ENCODE results near the gene MCUB. TPM values are rescaled to one million over a fixed set of nuclear protein-coding genes. Genes with fewer than 3 reads are reported as not detected.
"Not testable (repeated sequence)": the region's sequence is repeated elsewhere in the genome, so short reads cannot be mapped to it uniquely, and the experiment has no call there.

The MCUB gene
- total and polyA plus RNA-seq, 5 donors from 2014 or later = 96.3 to 208 (median 191) TPM

DNA sequence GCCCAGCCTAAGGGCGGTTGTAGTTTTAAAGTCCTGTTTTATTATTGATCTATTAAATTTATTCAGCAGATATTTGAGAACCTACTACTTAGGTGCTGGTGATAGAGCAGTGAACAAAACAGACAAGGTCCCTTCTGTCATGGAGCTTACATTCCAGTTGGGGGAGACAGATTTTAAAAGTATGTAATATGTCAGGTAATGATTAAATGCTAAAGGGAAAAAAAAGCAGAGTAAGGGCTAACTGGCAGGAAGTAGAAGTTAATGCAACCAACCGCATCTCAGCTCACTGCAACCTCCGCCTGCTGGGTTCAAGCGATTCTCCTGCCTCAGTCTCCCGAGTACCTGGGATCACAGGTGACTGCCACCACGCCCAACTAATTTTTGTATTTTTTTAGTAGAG, 7.8 kb upstream of the MCUB start:
- Histone ChIP-seq H3K27ac (ENCODE audit: insufficient read depth, low read length, poor library complexity, severe bottlenecking) (no peak overlapping the region), H3K36me3 (ENCODE audit: control insufficient read depth, insufficient read depth, low read length) (no peaks in the 10 kb centered on the region), H3K27me3 (ENCODE audit: control insufficient read depth, insufficient read depth, low read length) (no peaks in the 10 kb centered on the region), H3K9me3 (ENCODE audit: control insufficient read depth in 2 of 2, low read length in 2 of 2) (no peaks in the 10 kb centered on the region), H3K4me1 (ENCODE audit: control insufficient read depth, insufficient read depth, low read length, poor library complexity, severe bottlenecking) (no peaks in the 10 kb centered on the region), H3K4me3 (ENCODE audit: low read depth, low read length) (no peak overlapping the region)
- DNase-seq (peak in 1 of 3 donors; percentile 13), ATAC-seq (ENCODE audit: low read depth in 2 of 2) (no peak)
- H3K36me3 Mint-ChIP-seq = peaks cover 13% of the 10 kb centered on the region
- H3K4me3 Mint-ChIP-seq = no peak overlapping the region
- peaks cover 0 to 2% (median 0%) of the 10 kb centered on the region in 7 donors for H3K9me3 Mint-ChIP-seq
- peak overlapping the region in 1 of 3 donors; percentile 43 for H3K27ac Mint-ChIP-seq
- peaks cover 22 to 47% (median 33%) of the 10 kb centered on the region in 4 donors for H3K4me1 Mint-ChIP-seq
- no peaks in the 10 kb centered on the region for H3K27me3 Mint-ChIP-seq

- no peaks in the 10 kb centered on the region for H3K4me1 ChIP-seq (ENCODE audit: control insufficient read depth, insufficient read depth, low read length, poor library complexity, severe bottlenecking)
- Mint-ChIP-seq H3K4me1 (peaks cover 18 to 40% (median 29%) of the 10 kb centered on the region in 4 donors), H3K4me3 (no peak overlapping the region), H3K36me3 (peaks cover 13% of the 10 kb centered on the region), H3K27me3 (no peaks in the 10 kb centered on the region), H3K27ac (peak overlapping the region in 2 of 3 donors; percentile 1 to 16), H3K9me3 (peaks cover 0 to 2% (median 0%) of the 10 kb centered on the region in 7 donors)
- H3K36me3 ChIP-seq (ENCODE audit: control insufficient read depth, insufficient read depth, low read length) = no peaks in the 10 kb centered on the region
- no peak overlapping the region for H3K27ac ChIP-seq (ENCODE audit: insufficient read depth, low read length, poor library complexity, severe bottlenecking)
- DNase-seq (no peak), ATAC-seq (ENCODE audit: low read depth in 2 of 2) (no peak)
- H3K4me3 ChIP-seq (ENCODE audit: low read depth, low read length) = no peak overlapping the region
- H3K27me3 ChIP-seq (ENCODE audit: control insufficient read depth, insufficient read depth, low read length) = no peaks in the 10 kb centered on the region
- H3K9me3 ChIP-seq (ENCODE audit: control insufficient read depth in 2 of 2, low read length in 2 of 2) = no peaks in the 10 kb centered on the region
Observed at GRCh38 chr4:109553130-109553529, 6.9 kb upstream of the MCUB start.

- Histone ChIP-seq H3K9me3 (ENCODE audit: control insufficient read depth in 2 of 2, low read length in 2 of 2) (no peaks in the 10 kb centered on the region), H3K4me1 (ENCODE audit: control insufficient read depth, insufficient read depth, low read length, poor library complexity, severe bottlenecking) (peaks cover 11% of the 10 kb centered on the region), H3K36me3 (ENCODE audit: control insufficient read depth, insufficient read depth, low read length) (no peaks in the 10 kb centered on the region), H3K27me3 (ENCODE audit: control insufficient read depth, insufficient read depth, low read length) (no peaks in the 10 kb centered on the region), H3K27ac (ENCODE audit: insufficient read depth, low read length, poor library complexity, severe bottlenecking) (no peak overlapping the region), H3K4me3 (ENCODE audit: low read depth, low read length) (no peak overlapping the region)
- Mint-ChIP-seq H3K27me3 (no peaks in the 10 kb centered on the region), H3K27ac (peak overlapping the region in 1 of 3 donors; percentile 39), H3K9me3 (peaks cover 0 to 2% (median 0%) of the 10 kb centered on the region in 7 donors), H3K4me3 (no peak overlapping the region), H3K36me3 (peaks cover 10% of the 10 kb centered on the region), H3K4me1 (peaks cover 9 to 39% (median 26%) of the 10 kb centered on the region in 4 donors)
- no peak for DNase-seq
- no peak for ATAC-seq (ENCODE audit: low read depth in 2 of 2)
Observed at GRCh38 chr4:109554971-109555370, 5.1 kb upstream of the MCUB start.

- Mint-ChIP-seq H3K27ac (no peak overlapping the region), H3K4me3 (peak overlapping the region in 1 of 4 donors; percentile 6), H3K9me3 (peaks cover 0 to 2% (median 0%) of the 10 kb centered on the region in 7 donors), H3K4me1 (peaks cover 11 to 53% (median 33%) of the 10 kb centered on the region in 4 donors), H3K36me3 (peaks cover 16% of the 10 kb centered on the region), H3K27me3 (no peaks in the 10 kb centered on the region)
- H3K4me3 ChIP-seq (ENCODE audit: low read depth, low read length) = no peak overlapping the region
- no peak overlapping the region for H3K27ac ChIP-seq (ENCODE audit: insufficient read depth, low read length, poor library complexity, severe bottlenecking)
- H3K36me3 ChIP-seq (ENCODE audit: control insufficient read depth, insufficient read depth, low read length) = no peaks in the 10 kb centered on the region
- H3K9me3 ChIP-seq (ENCODE audit: control insufficient read depth in 2 of 2, low read length in 2 of 2) = no peaks in the 10 kb centered on the region
- ATAC-seq (ENCODE audit: low read depth in 2 of 2) (no peak), DNase-seq (no peak)
- peaks cover 27% of the 10 kb centered on the region for H3K4me1 ChIP-seq (ENCODE audit: control insufficient read depth, insufficient read depth, low read length, poor library complexity, severe bottlenecking)
- no peaks in the 10 kb centered on the region for H3K27me3 ChIP-seq (ENCODE audit: control insufficient read depth, insufficient read depth, low read length)
Observed at GRCh38 chr4:109557433-109557832, 2.6 kb upstream of the MCUB start.

DNA sequence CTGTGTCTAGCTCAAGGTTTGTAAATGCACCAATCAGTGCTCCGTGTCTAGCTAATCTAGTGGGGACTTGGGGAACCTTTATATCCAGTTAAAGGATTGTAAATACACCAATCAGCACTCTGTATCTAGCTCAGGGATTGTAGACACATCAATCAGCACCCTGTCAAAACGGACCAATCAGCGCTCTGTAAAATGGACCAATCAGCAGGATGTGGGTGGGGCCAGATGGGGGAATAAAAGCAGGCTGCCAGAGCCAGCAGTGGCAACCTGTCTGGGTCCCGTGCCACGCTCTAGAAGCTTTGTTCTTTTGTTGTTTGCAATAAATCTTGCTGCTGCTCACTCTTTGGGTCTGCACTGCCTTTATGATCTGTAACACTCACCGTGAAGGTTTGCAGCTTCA, 2.0 kb upstream of the MCUB start:
- not testable (repeated sequence) for H3K36me3 ChIP-seq (ENCODE audit: control insufficient read depth, insufficient read depth, low read length); H3K27me3 ChIP-seq (ENCODE audit: control insufficient read depth, insufficient read depth, low read length); H3K27ac ChIP-seq (ENCODE audit: insufficient read depth, low read length, poor library complexity, severe bottlenecking); H3K27me3 Mint-ChIP-seq; H3K9me3 ChIP-seq (ENCODE audit: control insufficient read depth in 2 of 2, low read length in 2 of 2); ATAC-seq (ENCODE audit: low read depth in 2 of 2); H3K4me3 ChIP-seq (ENCODE audit: low read depth, low read length); H3K9me3 Mint-ChIP-seq
- Mint-ChIP-seq H3K4me3 (peak overlapping the region; percentile 89 to 99 (median 96)), H3K4me1 (peaks cover 18 to 55% (median 39%) of the 10 kb centered on the region in 4 donors), H3K36me3 (peaks cover 22% of the 10 kb centered on the region), H3K27ac (peak overlapping the region; percentile 38 to 96 (median 94))
- peak in 1 of 3 donors; percentile 13 for DNase-seq
- H3K4me1 ChIP-seq (ENCODE audit: control insufficient read depth, insufficient read depth, low read length, poor library complexity, severe bottlenecking) = peaks cover 33% of the 10 kb centered on the region

GRCh38 chr4:109559625-109559982, 442 bp upstream of the MCUB start:
- H3K9me3 ChIP-seq (ENCODE audit: control insufficient read depth in 2 of 2, low read length in 2 of 2) = no peaks in the 10 kb centered on the region
- H3K4me3 ChIP-seq (ENCODE audit: low read depth, low read length) = peak overlapping the region; percentile 83
- H3K4me1 ChIP-seq (ENCODE audit: control insufficient read depth, insufficient read depth, low read length, poor library complexity, severe bottlenecking) = peaks cover 46% of the 10 kb centered on the region
- Mint-ChIP-seq H3K4me1 (peaks cover 31 to 68% (median 45%) of the 10 kb centered on the region in 4 donors), H3K36me3 (peaks cover 21% of the 10 kb centered on the region), H3K27ac (peak overlapping the region; percentile 94 to 96 (median 94)), H3K4me3 (peak overlapping the region; percentile 89 to 99 (median 96)), H3K27me3 (no peaks in the 10 kb centered on the region), H3K9me3 (peaks cover 0 to 2% (median 0%) of the 10 kb centered on the region in 7 donors)
- ATAC-seq (ENCODE audit: low read depth in 2 of 2) (peak; percentile 6 to 13), DNase-seq (no peak)
- H3K36me3 ChIP-seq (ENCODE audit: control insufficient read depth, insufficient read depth, low read length) = peaks cover 2% of the 10 kb centered on the region
- no peaks in the 10 kb centered on the region for H3K27me3 ChIP-seq (ENCODE audit: control insufficient read depth, insufficient read depth, low read length)
- peak overlapping the region; percentile 95 for H3K27ac ChIP-seq (ENCODE audit: insufficient read depth, low read length, poor library complexity, severe bottlenecking)

GRCh38 chr4:109560687-109561461, 828 bp downstream of the MCUB start:
- Mint-ChIP-seq H3K36me3 (peaks cover 23% of the 10 kb centered on the region), H3K27me3 (no peaks in the 10 kb centered on the region), H3K4me1 (peaks cover 34 to 70% (median 50%) of the 10 kb centered on the region in 4 donors), H3K9me3 (peaks cover 0 to 2% (median 0%) of the 10 kb centered on the region in 7 donors), H3K4me3 (peak overlapping the region; percentile 97 to 100 (median 98)), H3K27ac (peak overlapping the region; percentile 94 to 98 (median 96))
- Histone ChIP-seq H3K4me1 (ENCODE audit: control insufficient read depth, insufficient read depth, low read length, poor library complexity, severe bottlenecking) (peaks cover 49% of the 10 kb centered on the region), H3K27me3 (ENCODE audit: control insufficient read depth, insufficient read depth, low read length) (no peaks in the 10 kb centered on the region), H3K4me3 (ENCODE audit: low read depth, low read length) (peak overlapping the region; percentile 93), H3K27ac (ENCODE audit: insufficient read depth, low read length, poor library complexity, severe bottlenecking) (peak overlapping the region; percentile 95), H3K9me3 (ENCODE audit: control insufficient read depth in 2 of 2, low read length in 2 of 2) (no peaks in the 10 kb centered on the region), H3K36me3 (ENCODE audit: control insufficient read depth, insufficient read depth, low read length) (peaks cover 10% of the 10 kb centered on the region)
- peak; percentile 26 to 85 (median 77) for DNase-seq
- peak; percentile 42 to 59 for ATAC-seq (ENCODE audit: low read depth in 2 of 2)
